ENCODE data around the gene CCSER2. TPM values are rescaled to one million over a fixed set of nuclear protein-coding genes. Genes with fewer than 3 reads are reported as not detected.

CCSER2 gene
- polyA plus RNA-seq, 1 donor (not counting 4 experiments of a cell fraction or from before 2014, with no cell fraction given) = 26.7 TPM

DNA sequence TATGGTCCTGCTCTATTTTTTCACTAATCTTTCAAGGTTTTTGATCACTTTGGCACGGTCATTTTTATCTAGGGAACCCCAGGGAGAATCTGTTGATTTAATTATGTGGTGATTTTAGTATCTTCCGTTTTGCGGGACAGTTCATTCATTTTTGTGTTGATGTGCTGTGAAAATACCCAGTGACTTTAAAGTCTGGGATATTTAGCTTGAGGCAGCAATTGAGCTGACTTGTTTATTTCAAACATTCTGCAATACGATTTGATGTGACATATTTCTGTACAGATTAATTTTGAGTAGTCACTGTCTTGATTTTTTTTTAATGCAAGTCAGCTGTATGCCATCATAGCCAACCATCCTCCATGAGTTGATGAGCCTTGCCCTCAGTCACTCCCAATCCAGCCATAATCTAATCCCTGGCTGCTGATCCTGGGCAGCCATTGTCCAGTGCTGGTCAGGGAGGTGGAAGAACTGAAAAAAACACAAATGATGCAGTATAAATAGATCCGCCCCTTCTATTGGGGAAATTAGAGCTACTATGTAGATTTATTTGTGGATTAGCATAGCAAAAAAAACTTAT is 183.4 kb downstream of the CCSER2 start:
- H3K9ac ChIP-seq (ENCODE audit: control insufficient read depth, extremely low read depth, insufficient read depth, low read length) = no peak overlapping the region
- FAIRE-seq (no peak), DNase-seq (ENCODE audit: low read depth, low spot score) (no peak)
- no peak overlapping the region for H3K4me3 ChIP-seq (ENCODE audit: control insufficient read depth in 2 of 3, extremely low read depth in 1 of 3, insufficient read depth in 2 of 3, low read depth in 1 of 3, low read length in 3 of 3)
- H4K20me1 ChIP-seq (ENCODE audit: control insufficient read depth, extremely low read depth, insufficient read depth, low read length) = no peaks in the 10 kb centered on the region
- H3K4me2 ChIP-seq (ENCODE audit: control insufficient read depth, extremely low read depth, insufficient read depth, low read depth, low read length) = no peak overlapping the region
- no peak for TF ChIP-seq EZH2 (IDR thresholded peaks at IDR 0.05; ENCODE audit: low read length)
- TF ChIP-seq CTCF (optimal IDR thresholded peaks at IDR 0.05 in 1 of 3, IDR thresholded peaks at IDR 0.05 in 1 of 3, conservative IDR thresholded peaks at IDR 0.05 in 1 of 3; ENCODE audit: extremely low read depth in 1 of 3, insufficient read depth in 2 of 3, low read length in 3 of 3) = no peak
- H3K79me2 ChIP-seq (ENCODE audit: control insufficient read depth, insufficient read depth, low read length) = no peaks in the 10 kb centered on the region
- peaks cover 3% of the 10 kb centered on the region for H3K4me1 ChIP-seq (ENCODE audit: control insufficient read depth, extremely low read depth, insufficient read depth, low read length)
- no peak overlapping the region for H3K27ac ChIP-seq (ENCODE audit: control insufficient read depth, insufficient read depth, low read length)
- no peaks in the 10 kb centered on the region for H3K9me1 ChIP-seq (ENCODE audit: control insufficient read depth, extremely low read depth, insufficient read depth, low read length)
- dilution Hi-C loops (cut with MboI; ENCODE audit: extremely low pct_ligation_motif_present, low sequenced_read_pairs) = no loop called here
- no peaks in the 10 kb centered on the region for H3K9me3 ChIP-seq (ENCODE audit: control insufficient read depth, low read depth, low read length)
- H2AFZ ChIP-seq (ENCODE audit: control insufficient read depth, low read length) = no peak overlapping the region
- no peaks in the 10 kb centered on the region for H3K27me3 ChIP-seq (ENCODE audit: control insufficient read depth, extremely low read depth, insufficient read depth, low read length)
- peaks cover 8 to 9% of the 10 kb centered on the region in 2 experiments for H3K36me3 ChIP-seq (ENCODE audit: control insufficient read depth in 2 of 2, extremely low read depth in 1 of 2, insufficient read depth in 2 of 2, low read length in 2 of 2)

- Histone ChIP-seq H3K9me3 (ENCODE audit: control insufficient read depth, low read depth, low read length) (no peaks in the 10 kb centered on the region), H3K9ac (ENCODE audit: control insufficient read depth, extremely low read depth, insufficient read depth, low read length) (no peak overlapping the region), H2AFZ (ENCODE audit: control insufficient read depth, low read length) (no peak overlapping the region), H3K79me2 (ENCODE audit: control insufficient read depth, insufficient read depth, low read length) (no peaks in the 10 kb centered on the region), H3K27me3 (ENCODE audit: control insufficient read depth, extremely low read depth, insufficient read depth, low read length) (no peaks in the 10 kb centered on the region), H3K4me3 (ENCODE audit: control insufficient read depth in 2 of 3, extremely low read depth in 1 of 3, insufficient read depth in 2 of 3, low read depth in 1 of 3, low read length in 3 of 3) (no peak overlapping the region), H3K9me1 (ENCODE audit: control insufficient read depth, extremely low read depth, insufficient read depth, low read length) (no peaks in the 10 kb centered on the region), H3K27ac (ENCODE audit: control insufficient read depth, insufficient read depth, low read length) (no peak overlapping the region), H3K4me1 (ENCODE audit: control insufficient read depth, extremely low read depth, insufficient read depth, low read length) (no peaks in the 10 kb centered on the region), H3K36me3 (ENCODE audit: control insufficient read depth in 2 of 2, extremely low read depth in 1 of 2, insufficient read depth in 2 of 2, low read length in 2 of 2) (peaks cover 8 to 9% of the 10 kb centered on the region in 2 experiments), H3K4me2 (ENCODE audit: control insufficient read depth, extremely low read depth, insufficient read depth, low read depth, low read length) (no peak overlapping the region), H4K20me1 (ENCODE audit: control insufficient read depth, extremely low read depth, insufficient read depth, low read length) (no peaks in the 10 kb centered on the region)
- no peak for DNase-seq (ENCODE audit: low read depth, low spot score)
- dilution Hi-C loops (cut with MboI; ENCODE audit: extremely low pct_ligation_motif_present, low sequenced_read_pairs) = no loop called here
- FAIRE-seq = no peak
- TF ChIP-seq CTCF (optimal IDR thresholded peaks at IDR 0.05 in 1 of 3, IDR thresholded peaks at IDR 0.05 in 1 of 3, conservative IDR thresholded peaks at IDR 0.05 in 1 of 3; ENCODE audit: extremely low read depth in 1 of 3, insufficient read depth in 2 of 3, low read length in 3 of 3) = no peak
- TF ChIP-seq EZH2 (IDR thresholded peaks at IDR 0.05; ENCODE audit: low read length) = no peak
Measured at GRCh38 chr10:84517554-84517953, 189.2 kb downstream of the CCSER2 start.
